AG10803 (cell line): ENCODE data around the gene ADGRL3.

Experiments
- DNase-seq: peaks from one replicate; pipeline ENCODE4 v3.0.0; 2010; ENCODE audit warnings: low read depth
- H3K4me3 ChIP-seq: 2 replicates; pipeline ENCODE4 v1.5.1; 2011; ENCODE audit warnings: mild to moderate bottlenecking, low read length, control low read depth
- TF ChIP-seq, protein P1 (sequence below): conservative IDR thresholded peaks from 2 replicates; pipeline ENCODE4 v1.5.1; 2011; ENCODE audit warnings: mild to moderate bottlenecking, low read length, control low read depth, inconsistent platforms

ADGRL3 gene

DNA sequence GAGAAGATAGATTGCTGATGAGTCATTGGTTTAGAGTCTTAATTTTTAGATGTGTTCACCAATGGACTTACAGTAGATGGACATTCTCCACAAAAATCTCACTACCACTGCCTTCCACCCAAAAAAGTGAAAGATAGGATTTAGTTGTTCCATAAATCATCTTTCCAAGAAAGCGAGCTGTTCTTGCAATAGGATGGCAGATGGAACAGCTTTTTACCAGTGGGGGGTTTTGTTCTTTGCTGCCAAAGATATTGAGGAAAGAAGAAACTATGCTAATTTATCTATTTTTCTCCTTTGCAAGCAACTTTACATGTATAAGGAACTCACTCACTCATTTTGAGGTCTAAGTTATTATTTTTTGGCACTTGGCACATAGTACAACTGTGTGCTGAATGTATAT, 109.5 kb downstream of the ADGRL3 start:
- DNase-seq, result no peak
- no peak overlapping the region for H3K4me3 ChIP-seq
- TF ChIP-seq, protein P1, sequence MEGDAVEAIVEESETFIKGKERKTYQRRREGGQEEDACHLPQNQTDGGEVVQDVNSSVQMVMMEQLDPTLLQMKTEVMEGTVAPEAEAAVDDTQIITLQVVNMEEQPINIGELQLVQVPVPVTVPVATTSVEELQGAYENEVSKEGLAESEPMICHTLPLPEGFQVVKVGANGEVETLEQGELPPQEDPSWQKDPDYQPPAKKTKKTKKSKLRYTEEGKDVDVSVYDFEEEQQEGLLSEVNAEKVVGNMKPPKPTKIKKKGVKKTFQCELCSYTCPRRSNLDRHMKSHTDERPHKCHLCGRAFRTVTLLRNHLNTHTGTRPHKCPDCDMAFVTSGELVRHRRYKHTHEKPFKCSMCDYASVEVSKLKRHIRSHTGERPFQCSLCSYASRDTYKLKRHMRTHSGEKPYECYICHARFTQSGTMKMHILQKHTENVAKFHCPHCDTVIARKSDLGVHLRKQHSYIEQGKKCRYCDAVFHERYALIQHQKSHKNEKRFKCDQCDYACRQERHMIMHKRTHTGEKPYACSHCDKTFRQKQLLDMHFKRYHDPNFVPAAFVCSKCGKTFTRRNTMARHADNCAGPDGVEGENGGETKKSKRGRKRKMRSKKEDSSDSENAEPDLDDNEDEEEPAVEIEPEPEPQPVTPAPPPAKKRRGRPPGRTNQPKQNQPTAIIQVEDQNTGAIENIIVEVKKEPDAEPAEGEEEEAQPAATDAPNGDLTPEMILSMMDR, result no peak

GRCh38 chr4:61312526-61312925, 112.4 kb downstream of the ADGRL3 start:
- DNase-seq, result no peak
- TF ChIP-seq, protein P1, result no peak

DNA sequence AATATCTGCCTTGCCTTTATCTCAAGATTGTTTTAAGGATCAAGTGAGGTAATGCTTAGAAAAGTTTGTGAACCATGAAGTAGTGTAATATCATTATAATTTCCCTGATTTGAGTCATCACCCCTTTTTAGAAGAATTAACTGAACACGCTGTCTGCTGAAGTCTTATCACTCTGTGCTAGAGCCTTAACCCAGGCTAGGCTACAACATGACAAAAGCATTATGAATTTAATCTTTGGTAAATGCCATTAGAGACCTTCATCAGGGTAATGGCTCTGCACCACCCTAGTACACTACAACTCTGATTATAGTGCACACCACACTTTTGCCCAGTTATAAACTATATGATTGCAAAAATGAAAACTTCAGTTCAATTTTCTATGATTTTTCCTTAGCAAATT, 118.3 kb downstream of the ADGRL3 start:
- no peak for DNase-seq
- TF ChIP-seq, protein P1, result no peak
- H3K4me3 ChIP-seq, result no peak overlapping the region

More at GRCh38 chr4:61312526-61312925, 112.4 kb downstream of the ADGRL3 start:
- H3K4me3 ChIP-seq, result no peak overlapping the region

DNA sequence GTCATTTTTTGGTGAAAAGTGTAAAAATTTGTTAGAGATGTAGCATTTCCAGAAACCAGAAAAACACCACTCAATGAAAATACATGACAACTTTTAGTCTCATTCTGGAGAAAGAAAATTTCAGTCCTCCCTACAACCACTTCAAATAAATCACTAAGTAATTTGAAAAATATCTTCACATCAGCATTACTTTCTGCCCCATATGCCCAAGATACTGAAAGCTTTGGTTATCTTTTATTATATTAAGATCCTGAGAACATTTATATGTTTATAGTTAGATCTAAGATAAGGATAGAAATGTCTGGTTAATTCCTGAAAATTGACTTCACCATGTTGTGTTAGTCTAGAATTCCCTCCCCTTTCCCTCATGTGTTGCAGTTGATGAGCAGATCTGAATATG, 119.0 kb downstream of the ADGRL3 start:
- DNase-seq, result no peak

DNA sequence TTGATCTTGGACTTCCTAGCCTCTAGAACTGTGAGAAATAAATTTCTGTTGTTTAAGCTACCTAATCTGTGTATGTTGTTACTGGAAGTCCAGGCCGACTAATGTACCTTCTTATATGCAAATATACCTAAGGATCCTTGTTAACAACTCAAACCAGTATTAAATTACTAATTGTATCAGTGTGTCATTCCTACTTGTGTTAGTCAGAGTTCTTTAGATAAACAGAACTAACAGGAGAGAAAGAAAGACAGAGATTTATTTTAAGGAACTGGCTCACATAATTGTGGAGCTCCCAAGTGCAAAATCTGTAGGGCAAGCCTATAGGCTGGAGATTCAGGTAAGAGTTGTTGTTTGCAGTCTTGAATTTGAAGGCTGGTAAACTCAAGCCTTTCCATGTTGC, 120.0 kb downstream of the ADGRL3 start:
- H3K4me3 ChIP-seq, result no peak overlapping the region
- DNase-seq, result no peak
- TF ChIP-seq, protein P1, result no peak

More for the DNA sequence above, 119.0 kb downstream of the ADGRL3 start:
- TF ChIP-seq, protein P1, result no peak
- H3K4me3 ChIP-seq, result no peak overlapping the region

DNA sequence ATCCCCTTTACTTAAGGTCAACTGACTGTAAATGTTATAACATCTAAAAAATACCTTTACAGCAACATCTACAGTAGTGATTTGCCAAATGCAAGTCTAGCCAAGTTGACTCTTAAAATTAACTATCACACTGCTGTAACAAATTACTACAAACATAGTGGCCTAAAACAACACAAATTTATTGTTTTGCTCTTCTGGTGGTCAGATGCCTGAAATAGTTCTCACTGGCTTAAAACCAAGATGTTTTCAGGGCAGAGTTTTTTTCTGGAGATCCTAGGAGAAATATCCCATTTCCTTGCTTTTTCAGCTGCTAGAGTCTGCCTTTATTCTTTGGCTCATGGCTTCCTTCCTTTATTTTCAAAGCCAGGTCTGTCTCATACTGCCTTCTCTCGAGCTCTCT, 120.5 kb downstream of the ADGRL3 start:
- TF ChIP-seq, protein P1, result no peak
- no peak for DNase-seq
- H3K4me3 ChIP-seq, result no peak overlapping the region

GRCh38 chr4:61332693-61333092, 132.6 kb downstream of the ADGRL3 start:
- TF ChIP-seq, protein P1, result no peak
- no peak overlapping the region for H3K4me3 ChIP-seq
- no peak for DNase-seq
